K562 (cell line): Measurements from ENCODE around the gene HARS1. TPM values are rescaled to one million over a fixed set of nuclear protein-coding genes. Genes with fewer than 3 reads are reported as not detected.
"Not testable (repeated sequence)": the region's sequence is repeated elsewhere in the genome, so short reads cannot be mapped to it uniquely, and the experiment has no call there.

Experiments used
- ATAC-seq: fragments of 200-7000 bp; cut with Tn5 transposase; 3 replicates; pipeline ENCODE4 v1.9.1; 2020; ENCODE audit warnings: moderate library complexity
- BruUV-seq: library from RNA; stranded (reverse); fragments of 400-500 nt; replicated peaks from 2 replicates; lab custom pipeline; 2021; lab: Mats Ljungman, UMichigan
- CTCF ChIA-PET: fragments of 300-600 bp; formaldehyde crosslinking; extraction: SDS; loops from one replicate; lab custom pipeline; 2021; ENCODE audit warnings: low intra/inter-chr PET ratio; lab: Yijun Ruan, JAX
- POLR2A ChIA-PET: fragments of 300-600, 350-650 bp; sonication (Branson Sonifier 250); formaldehyde crosslinking; extraction: SDS; loops from one replicate; lab custom pipeline; 2021; ENCODE audit warnings: antibody characterized with exemption, inconsistent platforms; lab: Yijun Ruan, JAX
- DNase-seq, 4 experiments: peaks; one replicate each; pipeline versions ENCODE4 v3.0.0 to v3.0.0-alpha.2; 2011 to 2018; ENCODE audit warnings: low spot score in 3 of 4, mixed read lengths in 3 of 4; ENCODE audit errors: extremely low read depth in 1 of 4
- FAIRE-seq: peaks from 2 replicates; lab custom pipeline; 2011; peaks lifted over from hg19 to GRCh38; lab: Jason Lieb, UNC
- H2AFZ ChIP-seq: 2 replicates; pipeline ENCODE4 v1.6.0; 2011; ENCODE audit warnings: low read depth, low read length, control low read depth, inconsistent platforms
- H3K27ac ChIP-seq: fragments of 200-600 bp; 3 replicates; pipeline ENCODE4 v1.8.0; 2011; ENCODE audit warnings: low read depth, mild to moderate bottlenecking, control low read depth, inconsistent platforms, low read length, moderate library complexity, mixed read lengths; ENCODE audit errors: extremely low read depth
- H3K27me3 ChIP-seq, 2 experiments: fragments of 300-600 bp in 1 of 2; 2 replicates in 1 of 2; 3 replicates in 1 of 2; pipeline versions ENCODE4 v1.6.0 to v1.8.0; 2011; ENCODE audit warnings: inconsistent platforms in 2 of 2, low read length in 2 of 2, mild to moderate bottlenecking in 1 of 2, mixed read lengths in 1 of 2, moderate library complexity in 1 of 2; ENCODE audit not compliant: control insufficient read depth in 2 of 2, insufficient read depth in 2 of 2
- H3K36me3 ChIP-seq: fragments of 300-600 bp; 3 replicates; pipeline ENCODE4 v1.8.0; 2011; ENCODE audit warnings: mild to moderate bottlenecking, low read length, inconsistent platforms; ENCODE audit not compliant: control insufficient read depth, insufficient read depth
- H3K4me1 ChIP-seq, 2 experiments: fragments of 200-600 bp in 1 of 2; replicated peaks in 1 of 2; 2 replicates in 1 of 2; 3 replicates in 1 of 2; pipeline versions ENCODE4 v1.5.1 to v1.8.0; 2011; ENCODE audit warnings: inconsistent platforms in 2 of 2, low read length in 2 of 2, mild to moderate bottlenecking in 1 of 2, mixed read lengths in 1 of 2, moderate library complexity in 1 of 2; ENCODE audit not compliant: control insufficient read depth in 2 of 2, insufficient read depth in 2 of 2
- H3K4me2 ChIP-seq: 2 replicates; pipeline ENCODE4 v1.6.1; 2011; ENCODE audit warnings: low read length, control low read depth, inconsistent platforms, mixed read lengths; ENCODE audit not compliant: insufficient read depth
- H3K4me3 ChIP-seq: fragments of 200-600 bp; sonication (generic), shearing (Covaris generic); 2 replicates; pipeline ENCODE4 v1.5.1; 2016; ENCODE audit warnings: control low read depth, inconsistent platforms
- H3K79me2 ChIP-seq: fragments of 200-600 bp; 3 replicates; pipeline ENCODE4 v1.8.0; 2011; ENCODE audit warnings: low read length, inconsistent platforms; ENCODE audit not compliant: control insufficient read depth, insufficient read depth
- H3K9ac ChIP-seq, 2 experiments: 2 replicates each; pipeline versions ENCODE4 v1.6.0 to v1.6.1; 2011; ENCODE audit warnings: low read depth in 2 of 2, low read length in 2 of 2, control low read depth in 1 of 2, inconsistent platforms in 1 of 2, mild to moderate bottlenecking in 1 of 2, mixed read lengths in 1 of 2; ENCODE audit not compliant: insufficient read depth in 1 of 2
- H3K9me1 ChIP-seq: one replicate; pipeline ENCODE4 v1.6.0; 2011; ENCODE audit warnings: inconsistent platforms, mild to moderate bottlenecking, low read length, moderate library complexity; ENCODE audit not compliant: control insufficient read depth, insufficient read depth
- H3K9me3 ChIP-seq: replicated peaks from 2 replicates; pipeline ENCODE4 v1.5.1; 2011; ENCODE audit warnings: low read depth, low read length, inconsistent platforms; ENCODE audit not compliant: control insufficient read depth, insufficient read depth
- H4K20me1 ChIP-seq: replicated peaks from 2 replicates; pipeline ENCODE4 v1.6.1; 2011; ENCODE audit warnings: low read length, inconsistent platforms, mixed read lengths; ENCODE audit not compliant: control insufficient read depth, insufficient read depth
- STAT6 ChIP-seq: sonication (generic); formaldehyde crosslinking; IDR thresholded peaks from 2 replicates; pipeline ENCODE4 v1.8.1; 2023; ENCODE audit warnings: mild to moderate bottlenecking, missing genetic modification reagents
- TEAD1 ChIP-seq, 2 experiments: fragments of 450-650 bp in 1 of 2; sonication (generic) in 1 of 2; formaldehyde crosslinking; IDR thresholded peaks; 2 replicates each; pipeline versions ENCODE4 v1.4.0 to v1.8.0; 2020 to 2022; ENCODE audit warnings: mild to moderate bottlenecking in 2 of 2, missing genetic modification reagents in 1 of 2
- TFAM ChIP-seq: fragments of 250-450 bp; sonication (Bioruptor Pico); conservative IDR thresholded peaks from 2 replicates; pipeline ENCODE4 v1.5.0; 2021; ENCODE audit warnings: mild to moderate bottlenecking, moderate library complexity
- WGBS: fragments of 100-300 bp; shearing (Covaris generic); methylation state at CpG from one replicate; pipeline ENCODE4 v1.1.6; 2016; ENCODE audit warnings: low coverage, mixed read lengths; ENCODE audit not compliant: insufficient coverage; ENCODE audit errors: missing lambda C conversion rate; 5-methylcytosine and 5-hydroxymethylcytosine counted together
- in situ Hi-C: fragments of 300-500 bp; cut with MboI; formaldehyde crosslinking; loops from 4 replicates; pipeline ENCODE4 v1.15.0; 2018; ENCODE audit warnings: inconsistent platforms, mixed read lengths
- intact Hi-C: fragments of 100-400 bp; cut with micrococcal nuclease; formaldehyde crosslinking; loops from 2 replicates; pipeline ENCODE4 v1.14.2; 2022
- polyA plus RNA-seq, 8 experiments: library from polyadenylated mRNA; depleted of rRNA in 4 of 8; stranded (reverse) in 5 of 8; unstranded in 3 of 8; fragments of >200 nt; fragmentation: Nextera tagmentation in 2 of 8; fragmentation: Illumina TruSeq in 1 of 8; extraction: Ambion mirVana in 2 of 8; extraction: Trizol in 1 of 8; gene quantifications; 2 replicates each; pipeline versions ENCODE4 v1.2.1 to v1.2.3, GENCODE V29; 2011 to 2014; ENCODE audit warnings: inconsistent platforms in 1 of 8, missing spikeins in 1 of 8
- total RNA-seq, 7 experiments: library from RNA; depleted of rRNA in 6 of 7; stranded (reverse); fragments of >200 nt in 6 of 7; fragmentation: Illumina TruSeq in 2 of 7; extraction: Trizol in 2 of 7; gene quantifications; 2 replicates each; pipeline versions ENCODE4 v1.2.1 to v1.2.3, GENCODE V29; 2011 to 2021; ENCODE audit warnings: low replicate concordance in 1 of 7

HARS1 gene
- total and polyA plus RNA-seq, 9 of the 15 experiments (the other 6 are each of a cell fraction or from before 2014, with no cell fraction given) = 13.5 to 88.5 (median 75.2) TPM

- TF ChIP-seq TEAD1 (CRISPR knock-in tag; IDR thresholded peaks at IDR 0.05) (0 out of 4 replicates have a peak, but pooled peaks of 1 of the 2 experiments have one; percentile 20), TFAM (CRISPR knock-in tag) (no peak), STAT6 (CRISPR knock-in tag) (0 out of 2 replicates have a peak, but pooled peaks have one; percentile 11)
Measured at GRCh38 chr5:140664030-140664358, 27.2 kb downstream of the HARS1 start (continued).

- FAIRE-seq, H3K27me3 ChIP-seq, DNase-seq, H3K27ac ChIP-seq, in situ Hi-C loops, ATAC-seq, CTCF ChIA-PET, BruUV-seq, intact Hi-C loops, H3K9me3 ChIP-seq, H3K4me2 ChIP-seq, H4K20me1 ChIP-seq, H3K9ac ChIP-seq, H3K4me3 ChIP-seq, H3K9me1 ChIP-seq, H3K79me2 ChIP-seq, H2AFZ ChIP-seq: not testable (repeated sequence)
- H3K36me3 ChIP-seq = peaks cover 73% of the 10 kb centered on the region
- POLR2A ChIA-PET = interaction anchor here (2.0 kb wide), 1 partner anchor 13 kb away, joined by 11 read pairs; the partner anchor contains the start of genes IK and NDUFA2
- WGBS = 76% methylated on average over 3 of the region's 6 CpGs
- peaks cover 0 to 11% of the 10 kb centered on the region in 2 experiments; a peak in 3 of 5 replicates for H3K4me1 ChIP-seq
Measured at GRCh38 chr5:140660371-140660770, 30.8 kb downstream of the HARS1 start.
